B cell (primary cell): ENCODE measurements around the gene TEX28. TPM values are rescaled to one million over a fixed set of nuclear protein-coding genes. Genes with fewer than 3 reads are reported as not detected.

Experiments
- ATAC-seq: fragments of 200-7000 bp; cut with Tn5 transposase; one replicate; pipeline ENCODE4 v1.10.0; 2021; ENCODE audit warnings: low read depth, mild to moderate bottlenecking, moderate number of reproducible peaks, moderate library complexity
- CTCF ChIA-PET: fragments of 350-600 bp; sonication (Branson Sonifier 250); formaldehyde crosslinking; loops from one replicate; lab custom pipeline; 2021; ENCODE audit warnings: antibody characterized with exemption, inconsistent platforms; lab: Charles Lee
- POLR2A ChIA-PET: fragments of 350-600 bp; sonication (Branson Sonifier 250); formaldehyde crosslinking; loops from one replicate; lab custom pipeline; 2021; ENCODE audit warnings: antibody characterized with exemption; lab: Charles Lee
- DNase-seq: peaks from one replicate; pipeline ENCODE4 v3.0.0; 2013
- H2AFZ ChIP-seq: 2 replicates; pipeline ENCODE4 v1.6.1; 2012; ENCODE audit warnings: mild to moderate bottlenecking, low read depth, low read length; ENCODE audit not compliant: insufficient read depth, poor library complexity, severe bottlenecking
- H3K27ac ChIP-seq, 2 donors: 1 replicate in 1 of 2; 2 replicates in 1 of 2; pipeline ENCODE4 v1.5.1; 2012 to 2013; ENCODE audit warnings: low read length in 2 of 2, mild to moderate bottlenecking in 2 of 2, moderate library complexity in 1 of 2
- H3K27me3 ChIP-seq, 4 experiments: fragments of 200-600 bp in 1 of 4; sonication (generic) in 1 of 4; replicated peaks in 1 of 4; 1 replicate in 2 of 4; 2 replicates in 2 of 4; pipeline versions ENCODE4 v1.6.1 to v1.7.0; 2013 to 2016; ENCODE audit warnings: low read length in 3 of 4, mild to moderate bottlenecking in 2 of 4, mixed read lengths in 1 of 4, moderate library complexity in 1 of 4; ENCODE audit not compliant: insufficient read depth in 4 of 4, control insufficient read depth in 3 of 4; ENCODE audit errors: control extremely low read depth in 1 of 4
- H3K36me3 ChIP-seq, 2 experiments: replicated peaks in 1 of 2; 1 replicate in 1 of 2; 2 replicates in 1 of 2; pipeline versions ENCODE4 v1.6.1 to v1.7.1; 2013; ENCODE audit warnings: low read length in 1 of 2; ENCODE audit not compliant: insufficient read depth in 2 of 2, control insufficient read depth in 1 of 2; ENCODE audit errors: control extremely low read depth in 1 of 2, extremely low read depth in 1 of 2
- H3K4me1 ChIP-seq, 2 donors: fragments of 200-600 bp in 1 of 2; sonication (generic) in 1 of 2; 1 replicate in 1 of 2; 2 replicates in 1 of 2; pipeline versions ENCODE4 v1.5.1 to v1.6.1; 2013 to 2017; ENCODE audit warnings: low read length in 2 of 2; ENCODE audit not compliant: control insufficient read depth in 2 of 2, insufficient read depth in 2 of 2
- H3K4me2 ChIP-seq: replicated peaks from 2 replicates; pipeline ENCODE3; 2012; ENCODE audit warnings: mild to moderate bottlenecking, low read depth, low read length; ENCODE audit not compliant: poor library complexity, severe bottlenecking
- H3K4me3 ChIP-seq, 5 experiments: fragments of 200-600 bp in 1 of 5; sonication (generic) in 1 of 5; 1 replicate in 3 of 5; 2 replicates in 2 of 5; pipeline versions ENCODE4 v1.5.1 to v1.7.0; 2011 to 2016; ENCODE audit warnings: low read length in 4 of 5, mild to moderate bottlenecking in 4 of 5, low read depth in 2 of 5, control low read depth in 1 of 5, moderate library complexity in 1 of 5; ENCODE audit not compliant: insufficient read depth in 1 of 5; ENCODE audit errors: control extremely low read depth in 1 of 5, extremely low read depth in 1 of 5
- H3K79me2 ChIP-seq: fragments of 200-600 bp; sonication (generic); one replicate; pipeline ENCODE4 v1.6.0; 2016; ENCODE audit warnings: low read length; ENCODE audit not compliant: control insufficient read depth, insufficient read depth
- H3K9ac ChIP-seq: fragments of 200-600 bp; sonication (generic); 2 replicates; pipeline ENCODE4 v1.6.1; 2017; ENCODE audit warnings: mild to moderate bottlenecking, low read length, moderate library complexity
- H3K9me3 ChIP-seq, 3 donors: one replicate each; pipeline versions ENCODE4 v1.6.1 to v1.7.1; 2013; ENCODE audit warnings: low read length in 2 of 3; ENCODE audit not compliant: control insufficient read depth in 2 of 3, insufficient read depth in 1 of 3; ENCODE audit errors: control extremely low read depth in 1 of 3
- H4K20me1 ChIP-seq: 2 replicates; pipeline ENCODE4 v1.6.0; 2012; ENCODE audit warnings: mild to moderate bottlenecking, low read length; ENCODE audit not compliant: insufficient read depth, control insufficient read depth, poor library complexity, severe bottlenecking
- H3K27ac Mint-ChIP-seq: one replicate; pipeline ENCODE4 v1.8.0; 2021; ENCODE audit warnings: mixed read lengths
- H3K27me3 Mint-ChIP-seq: one replicate; pipeline ENCODE4 v1.8.0; 2021; ENCODE audit warnings: mixed read lengths
- H3K4me1 Mint-ChIP-seq: one replicate; pipeline ENCODE4 v1.8.0; 2021; ENCODE audit warnings: mixed read lengths
- H3K4me3 Mint-ChIP-seq: one replicate; pipeline ENCODE4 v1.8.0; 2021; ENCODE audit warnings: mixed read lengths
- H3K9me3 Mint-ChIP-seq: one replicate; pipeline ENCODE4 v1.8.0; 2022; ENCODE audit warnings: mixed read lengths; ENCODE audit not compliant: insufficient read depth
- CTCF ChIP-seq: fragments of 200-600 bp; IDR thresholded peaks from one replicate; pipeline ENCODE4 v1.8.0; 2022; ENCODE audit warnings: antibody characterized with exemption, mild to moderate bottlenecking
- EZH2 ChIP-seq: IDR thresholded peaks from 2 replicates; pipeline ENCODE4 v1.6.1; 2012; ENCODE audit warnings: borderline replicate concordance, low read depth, mild to moderate bottlenecking, moderate library complexity, low read length; ENCODE audit not compliant: insufficient read depth, poor library complexity, severe bottlenecking
- WGBS: methylation state at CpG from one replicate; pipeline ENCODE4 v1.1.5; 2013; ENCODE audit warnings: missing lambda C conversion rate; ENCODE audit not compliant: insufficient coverage; 5-methylcytosine and 5-hydroxymethylcytosine counted together
- intact Hi-C: fragments of 100-400 bp; cut with micrococcal nuclease; formaldehyde crosslinking; loops from one replicate; pipeline ENCODE4 v1.10.0; 2022
- polyA plus RNA-seq: library from polyadenylated mRNA; depleted of rRNA; stranded (reverse); fragments of >200 nt; gene quantifications from 2 replicates; pipeline ENCODE4 v1.2.3, GENCODE V29; 2012
- total RNA-seq, 2 donors: library from RNA; stranded (reverse); fragments of 120-200 nt in 1 of 2; gene quantifications; 1 replicate in 1 of 2; 2 replicates in 1 of 2; pipeline versions ENCODE4 v1.2.3 to v1.2.4, GENCODE V29; 2013 to 2022

The TEX28 gene
- total and polyA plus RNA-seq, 2 donors (not counting 1 experiment from before 2014, with no cell fraction given), result not detected

- no peak overlapping the region for H2AFZ ChIP-seq
- peak overlapping the region; percentile 94 for H3K27ac Mint-ChIP-seq
- ATAC-seq (no peak), DNase-seq (no peak)
- no peaks in the 10 kb centered on the region for H3K36me3 ChIP-seq
- no peaks in the 10 kb centered on the region for H3K27me3 ChIP-seq
- H3K9me3 Mint-ChIP-seq, result no peaks in the 10 kb centered on the region
- intact Hi-C loops, result no loop called here
- ChIA-PET CTCF (interaction anchor here (1.5 kb wide), 1 partner anchor 15 kb away, joined by 4 read pairs; no protein-coding TSS in a partner anchor), POLR2A (interaction anchor here (1.1 to 1.4 kb wide), 2 partner anchors 35 to 76 kb away, joined by 3 read pairs; partner anchors contain the start of gene DNASE1L1)
- H3K9ac ChIP-seq, result no peak overlapping the region
- 80% methylated on average over 1 of the region's 9 CpGs for WGBS
- TF ChIP-seq EZH2, result no peak
- no peak for TF ChIP-seq CTCF
- H3K9me3 ChIP-seq, result no peaks in the 10 kb centered on the region
- peaks cover 30% of the 10 kb centered on the region for H3K4me1 Mint-ChIP-seq
- H3K79me2 ChIP-seq, result no peaks in the 10 kb centered on the region
- H3K27ac ChIP-seq, result no peak overlapping the region
- H3K4me1 ChIP-seq, result peaks cover 27 to 31% of the 10 kb centered on the region in 2 donors
- no peaks in the 10 kb centered on the region for H3K27me3 Mint-ChIP-seq
- peak overlapping the region; percentile 45 for H3K4me2 ChIP-seq
- no peak overlapping the region for H3K4me3 Mint-ChIP-seq
- H3K4me3 ChIP-seq, result no peak overlapping the region
- H4K20me1 ChIP-seq, result no peaks in the 10 kb centered on the region
Observed at GRCh38 chrX:154333116-154333515, 38.2 kb upstream of the TEX28 start.

GRCh38 chrX:154332561-154332960 lies 37.6 kb upstream of the TEX28 start:
- ATAC-seq (no peak), DNase-seq (no peak)
- intact Hi-C loops, result no loop called here
- Histone ChIP-seq H3K4me1 (peaks cover 30 to 33% of the 10 kb centered on the region in 2 donors), H3K9me3 (no peaks in the 10 kb centered on the region), H3K4me2 (no peak overlapping the region), H3K9ac (no peak overlapping the region), H3K4me3 (no peak overlapping the region), H4K20me1 (no peaks in the 10 kb centered on the region), H3K36me3 (no peaks in the 10 kb centered on the region), H3K27me3 (no peaks in the 10 kb centered on the region), H3K79me2 (no peaks in the 10 kb centered on the region), H3K27ac (no peak overlapping the region), H2AFZ (no peak overlapping the region)
- peaks cover 34% of the 10 kb centered on the region for H3K4me1 Mint-ChIP-seq
- ChIA-PET POLR2A (no interaction called here), CTCF (no interaction called here)
- no peaks in the 10 kb centered on the region for H3K9me3 Mint-ChIP-seq
- TF ChIP-seq CTCF (no peak), EZH2 (no peak)
- no peak overlapping the region for H3K4me3 Mint-ChIP-seq
- H3K27ac Mint-ChIP-seq, result no peak overlapping the region
- WGBS, result 94% methylated on average over 22 of the region's 29 CpGs
- no peaks in the 10 kb centered on the region for H3K27me3 Mint-ChIP-seq
